ENCODE data around the gene PRSS38. TPM values are rescaled to one million over a fixed set of nuclear protein-coding genes. Genes with fewer than 3 reads are reported as not detected.

The PRSS38 gene
- total RNA-seq, 4 donors from 2014 or later = not detected

DNA sequence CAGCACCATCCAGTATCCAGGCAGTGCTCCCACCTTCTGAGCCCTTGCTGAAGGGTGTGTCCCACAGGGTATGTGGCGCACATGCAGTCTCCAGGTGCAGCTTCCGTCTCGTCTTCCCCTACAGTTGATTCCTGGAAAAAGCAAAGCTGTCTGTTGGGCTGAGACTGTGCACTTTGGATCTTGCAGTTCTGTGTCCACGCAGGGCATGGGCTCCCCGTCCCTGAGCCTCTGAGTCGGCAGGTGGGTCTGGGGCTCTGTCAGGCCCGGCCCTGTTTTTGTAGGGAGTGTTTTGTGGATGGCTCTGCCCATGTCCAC, 47.4 kb upstream of the PRSS38 start:
- no peaks in the 10 kb centered on the region for H3K9me3 ChIP-seq
- intact Hi-C loops (cut with DNase I) = loop anchor here (10.0 kb wide), 1 partner anchor 117 kb away; no protein-coding TSS in a partner anchor
- TF ChIP-seq POLR2A (IDR thresholded peaks at IDR 0.05) = no peak
- TF ChIP-seq, protein P1, sequence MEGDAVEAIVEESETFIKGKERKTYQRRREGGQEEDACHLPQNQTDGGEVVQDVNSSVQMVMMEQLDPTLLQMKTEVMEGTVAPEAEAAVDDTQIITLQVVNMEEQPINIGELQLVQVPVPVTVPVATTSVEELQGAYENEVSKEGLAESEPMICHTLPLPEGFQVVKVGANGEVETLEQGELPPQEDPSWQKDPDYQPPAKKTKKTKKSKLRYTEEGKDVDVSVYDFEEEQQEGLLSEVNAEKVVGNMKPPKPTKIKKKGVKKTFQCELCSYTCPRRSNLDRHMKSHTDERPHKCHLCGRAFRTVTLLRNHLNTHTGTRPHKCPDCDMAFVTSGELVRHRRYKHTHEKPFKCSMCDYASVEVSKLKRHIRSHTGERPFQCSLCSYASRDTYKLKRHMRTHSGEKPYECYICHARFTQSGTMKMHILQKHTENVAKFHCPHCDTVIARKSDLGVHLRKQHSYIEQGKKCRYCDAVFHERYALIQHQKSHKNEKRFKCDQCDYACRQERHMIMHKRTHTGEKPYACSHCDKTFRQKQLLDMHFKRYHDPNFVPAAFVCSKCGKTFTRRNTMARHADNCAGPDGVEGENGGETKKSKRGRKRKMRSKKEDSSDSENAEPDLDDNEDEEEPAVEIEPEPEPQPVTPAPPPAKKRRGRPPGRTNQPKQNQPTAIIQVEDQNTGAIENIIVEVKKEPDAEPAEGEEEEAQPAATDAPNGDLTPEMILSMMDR (IDR thresholded peaks at IDR 0.05) = no peak

DNA sequence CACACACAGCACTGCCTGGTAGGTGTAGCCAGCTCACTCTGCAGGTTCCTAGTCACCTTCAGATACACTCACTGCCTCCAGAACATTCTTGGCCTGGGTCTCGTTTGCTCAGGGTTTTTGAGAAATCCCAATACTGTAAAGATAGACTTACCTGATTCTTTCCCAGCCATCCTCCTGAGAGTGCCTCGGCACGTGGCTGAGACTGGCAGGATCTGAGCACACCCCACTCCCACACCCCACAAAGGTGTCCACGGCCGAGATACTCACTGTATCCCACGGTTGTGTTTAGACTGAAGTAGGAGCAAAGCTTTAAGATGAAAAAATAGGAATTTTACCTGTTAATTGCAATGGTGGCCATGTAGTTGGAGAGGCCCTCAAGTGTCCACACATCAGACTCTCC, 46.8 kb upstream of the PRSS38 start:
- Histone ChIP-seq H3K36me3 (peaks cover 0 to 84% (median 8%) of the 10 kb centered on the region in 3 donors), H3K4me3 (no peak overlapping the region), H3K27me3 (peaks cover 0 to 10% (median 0%) of the 10 kb centered on the region in 4 donors), H3K9me3 (no peaks in the 10 kb centered on the region), H3K27ac (no peak overlapping the region), H3K4me1 (peaks cover 6 to 22% (median 9%) of the 10 kb centered on the region in 3 donors)
- intact Hi-C loops (cut with DNase I) = loop anchor here (10.0 kb wide), 1 partner anchor 116 kb away; no protein-coding TSS in a partner anchor
- DNase-seq = no peak
- WGBS, 2 donors = 80% methylated on average over 6 of the region's 6 CpGs; no CpG with 5 or more reads in 1 of the 2 donors
- TF ChIP-seq, protein P1 (IDR thresholded peaks at IDR 0.05) = no peak
- TF ChIP-seq POLR2A (IDR thresholded peaks at IDR 0.05) = no peak

More for the DNA sequence above, 47.4 kb upstream of the PRSS38 start:
- no peak overlapping the region for H3K4me3 ChIP-seq
- 98% methylated on average over 5 of the region's 7 CpGs; no CpG with 5 or more reads in 1 of the 2 donors for WGBS, 2 donors
- no peak overlapping the region for H3K27ac ChIP-seq
- DNase-seq = no peak
- H3K27me3 ChIP-seq = peaks cover 0 to 10% (median 0%) of the 10 kb centered on the region in 4 donors
- H3K4me1 ChIP-seq = peaks cover 10 to 27% (median 15%) of the 10 kb centered on the region in 3 donors
- H3K36me3 ChIP-seq = peaks cover 0 to 85% (median 8%) of the 10 kb centered on the region in 3 donors

DNA sequence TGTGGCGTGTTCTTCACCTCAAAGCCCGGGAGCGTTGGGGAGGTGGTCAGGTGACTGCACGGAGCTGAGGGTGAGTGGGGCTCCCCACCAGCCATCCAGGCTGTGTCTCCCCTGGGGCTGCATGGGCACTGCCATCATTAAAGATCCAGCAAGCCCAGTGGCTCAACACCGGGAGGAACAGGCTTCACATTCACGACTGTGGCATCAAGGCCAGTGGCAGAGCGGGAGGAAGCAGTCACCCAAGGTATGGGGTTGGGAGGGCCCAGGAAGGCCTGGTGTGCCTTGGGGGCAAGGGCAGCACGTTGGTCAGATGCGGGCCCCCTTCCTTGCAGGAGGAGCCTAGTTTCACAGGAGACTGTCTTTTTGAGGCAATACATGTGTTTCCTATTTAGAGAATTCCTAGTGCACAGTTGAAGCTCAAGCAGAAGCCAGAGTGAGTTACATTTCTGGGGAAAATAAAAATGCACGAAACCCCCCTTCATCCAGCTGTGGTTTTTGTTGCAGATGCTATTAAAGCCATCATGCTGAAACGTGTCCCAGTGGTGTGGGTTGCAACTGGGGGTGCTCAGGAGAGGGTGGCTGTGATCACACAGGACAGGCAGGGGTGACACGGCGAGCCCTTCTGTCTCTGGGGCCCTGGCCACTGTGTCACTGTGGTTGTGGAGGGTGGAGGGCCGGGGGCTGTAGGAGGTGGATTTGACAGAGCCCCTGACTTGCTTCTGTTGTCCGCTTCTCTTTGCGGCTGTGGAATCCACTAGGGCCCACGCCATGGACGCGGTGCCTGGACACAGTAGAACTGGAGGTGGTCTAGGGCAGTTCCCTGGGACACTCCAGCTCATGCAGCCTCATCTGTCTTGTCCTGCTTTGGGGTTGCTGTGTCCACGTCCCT, 46.2 kb upstream of the PRSS38 start:
- no peak for DNase-seq
- TF ChIP-seq, protein P1 (IDR thresholded peaks at IDR 0.05) = no peak
- no peak for TF ChIP-seq POLR2A (IDR thresholded peaks at IDR 0.05)
- H3K36me3 ChIP-seq = peaks cover 0 to 88% (median 8%) of the 10 kb centered on the region in 3 donors
- H3K27me3 ChIP-seq = peaks cover 0 to 10% (median 0%) of the 10 kb centered on the region in 4 donors
- 87% methylated on average over 8 to 12 of the region's 20 CpGs for WGBS, 2 donors
- peaks cover 0 to 15% (median 2%) of the 10 kb centered on the region in 3 donors for H3K4me1 ChIP-seq
- no peaks in the 10 kb centered on the region for H3K9me3 ChIP-seq
- no peak overlapping the region for H3K4me3 ChIP-seq
- H3K27ac ChIP-seq = no peak overlapping the region
- intact Hi-C loops (cut with DNase I) = loop anchor here (10.0 kb wide), 1 partner anchor 116 kb away; no protein-coding TSS in a partner anchor

DNA sequence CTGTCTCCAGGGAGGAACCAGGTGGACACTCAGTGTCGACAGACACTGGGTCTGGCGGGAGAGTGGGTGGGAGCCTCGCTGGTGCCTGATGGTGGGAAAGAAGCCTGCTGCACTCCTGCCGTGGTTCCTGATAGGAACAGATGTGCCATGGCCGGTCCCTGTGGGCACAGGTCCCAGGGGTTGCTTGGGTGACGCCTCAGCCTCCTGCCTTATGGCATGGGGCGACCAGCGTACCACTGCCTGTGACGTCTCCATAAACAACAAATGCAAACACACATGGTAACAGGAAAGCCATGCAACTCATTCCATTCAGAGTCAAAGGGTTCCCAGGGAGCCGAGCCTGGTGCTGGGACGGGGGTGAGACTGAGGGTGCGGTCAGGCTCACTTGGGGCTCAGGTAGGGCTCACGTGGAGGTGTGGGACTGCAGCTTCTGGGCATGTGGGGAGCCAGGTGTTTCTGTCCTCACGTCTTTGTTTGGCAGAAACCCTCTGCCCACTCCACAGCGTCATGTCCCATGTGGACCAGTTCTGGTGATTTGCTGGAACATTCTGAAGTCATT, 45.5 kb upstream of the PRSS38 start:
- intact Hi-C loops (cut with DNase I) = loop anchor here (10.0 kb wide), 1 partner anchor 115 kb away; no protein-coding TSS in a partner anchor
- TF ChIP-seq POLR2A (IDR thresholded peaks at IDR 0.05) = no peak
- TF ChIP-seq, protein P1 (IDR thresholded peaks at IDR 0.05) = no peak
- no peaks in the 10 kb centered on the region for H3K9me3 ChIP-seq
- 85 to 99% methylated on average over 6 to 8 of the region's 15 CpGs for WGBS, 2 donors
- H3K27me3 ChIP-seq = peaks cover 0 to 10% (median 0%) of the 10 kb centered on the region in 4 donors
- peaks cover 0 to 9% (median 0%) of the 10 kb centered on the region in 3 donors for H3K4me1 ChIP-seq
- H3K36me3 ChIP-seq = peaks cover 0 to 87% (median 8%) of the 10 kb centered on the region in 3 donors
- DNase-seq = no peak
- no peak overlapping the region for H3K27ac ChIP-seq
- no peak overlapping the region for H3K4me3 ChIP-seq

DNA sequence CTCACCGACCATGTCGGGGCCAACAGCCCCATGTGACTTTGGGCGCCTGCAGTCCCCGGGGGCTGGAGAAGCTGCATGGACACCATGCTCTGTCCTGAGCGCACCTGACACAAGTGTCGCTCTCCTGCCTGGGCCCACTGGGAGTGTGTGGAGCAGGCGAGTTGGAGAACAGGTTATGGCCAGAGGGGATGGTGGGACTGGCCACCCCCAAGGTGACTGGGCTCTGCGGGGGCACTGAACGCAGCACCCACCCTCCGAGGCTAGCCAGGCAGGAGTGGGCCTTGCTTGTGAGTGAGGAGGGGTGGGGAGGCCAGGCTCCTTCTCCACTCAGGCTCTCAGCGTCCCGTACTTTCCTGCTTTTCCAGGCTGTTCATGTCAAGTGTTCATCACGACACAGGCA, 44.7 kb upstream of the PRSS38 start:
- 94% methylated on average over 3 to 10 of the region's 13 CpGs for WGBS, 2 donors
- no peak for TF ChIP-seq POLR2A (IDR thresholded peaks at IDR 0.05)
- TF ChIP-seq, protein P1 (IDR thresholded peaks at IDR 0.05) = no peak
- Histone ChIP-seq H3K36me3 (peaks cover 0 to 88% (median 10%) of the 10 kb centered on the region in 3 donors), H3K4me1 (peaks cover 0 to 2% (median 0%) of the 10 kb centered on the region in 3 donors), H3K9me3 (no peaks in the 10 kb centered on the region), H3K27me3 (peaks cover 0 to 5% (median 0%) of the 10 kb centered on the region in 4 donors), H3K27ac (no peak overlapping the region), H3K4me3 (no peak overlapping the region)
- no peak for DNase-seq
- intact Hi-C loops (cut with DNase I) = no loop called here

Data from esophagus squamous epithelium (tissue), 5 donors.